Lung (tissue), 12 donors: ENCODE data around the gene DIP2C. TPM values are rescaled to one million over a fixed set of nuclear protein-coding genes. Genes with fewer than 3 reads are reported as not detected.

ENCODE experiments used
- ATAC-seq: fragments of 200-7000 bp; cut with Tn5 transposase; one replicate; pipeline ENCODE4 v1.9.1; 2020; ENCODE audit warnings: moderate number of reproducible peaks; ENCODE audit not compliant: insufficient read depth, low FRiP score
- DNase-seq, 3 donors: peaks; one replicate each; pipeline ENCODE4 v3.0.0-alpha.2; 2013 to 2017
- H3K27ac ChIP-seq, 2 donors: one replicate each; pipeline ENCODE4 v1.5.1; 2013; ENCODE audit warnings: mild to moderate bottlenecking in 2 of 2, moderate library complexity in 2 of 2, control low read depth in 1 of 2, inconsistent platforms in 1 of 2, low read depth in 1 of 2, low read length in 1 of 2
- H3K27me3 ChIP-seq, 3 donors: one replicate each; pipeline ENCODE4 v1.5.1; 2013; ENCODE audit warnings: low read length in 2 of 3; ENCODE audit not compliant: control insufficient read depth in 3 of 3, insufficient read depth in 3 of 3
- H3K36me3 ChIP-seq, 4 donors: one replicate each; pipeline ENCODE4 v1.5.1; 2013; ENCODE audit warnings: low read length in 4 of 4, mild to moderate bottlenecking in 1 of 4, moderate library complexity in 1 of 4; ENCODE audit not compliant: control insufficient read depth in 4 of 4, insufficient read depth in 4 of 4
- H3K4me1 ChIP-seq, 5 donors: one replicate each; pipeline ENCODE4 v1.5.1; 2013; ENCODE audit warnings: low read length in 5 of 5, mild to moderate bottlenecking in 2 of 5, moderate library complexity in 1 of 5; ENCODE audit not compliant: control insufficient read depth in 5 of 5, insufficient read depth in 5 of 5
- H3K4me3 ChIP-seq: one replicate; pipeline ENCODE4 v1.5.1; 2013; ENCODE audit warnings: mild to moderate bottlenecking, control low read depth, moderate library complexity
- H3K9ac ChIP-seq, 2 donors: one replicate each; pipeline ENCODE4 v1.5.1; 2013; ENCODE audit warnings: low read length in 2 of 2, control low read depth in 1 of 2; ENCODE audit not compliant: insufficient read depth in 1 of 2
- H3K9me3 ChIP-seq, 4 donors: one replicate each; pipeline ENCODE4 v1.5.1; 2013; ENCODE audit warnings: low read length in 3 of 4, mild to moderate bottlenecking in 1 of 4, moderate library complexity in 1 of 4; ENCODE audit not compliant: control insufficient read depth in 4 of 4, insufficient read depth in 3 of 4
- WGBS, 2 donors: extraction: QIAGEN DNeasy Blood & Tissue Kit; methylation state at CpG; one replicate each; pipeline ENCODE4 v1.1.7; 2013; 5-methylcytosine and 5-hydroxymethylcytosine counted together
- polyA plus RNA-seq, 2 donors: library from polyadenylated mRNA; stranded (reverse); fragments of 200-250 nt; gene quantifications; one replicate each; pipeline ENCODE4 v1.2.1, GENCODE V29; 2013
- total RNA-seq, 2 donors: library from RNA; depleted of rRNA in 1 of 2; stranded (reverse); fragments of >200 nt in 1 of 2; gene quantifications; one replicate each; pipeline ENCODE4 v1.2.1, GENCODE V29; 2014 to 2021
- TF ChIP-seq, protein P1 (sequence below): IDR thresholded peaks from 2 replicates; pipeline ENCODE4 v1.5.1; 2012; ENCODE audit warnings: mild to moderate bottlenecking; ENCODE audit errors: control extremely low read depth, extremely low read depth
- donor health status: control.
- donor health status: control.
- donor health status: Bipolar disorder and iron deficiency.
- donor health status: healthy.
- donor health status: DM: yes; HTN: yes; CAD: no.

Gene DIP2C
- total and polyA plus RNA-seq, 4 donors, result 3.6 to 20.0 (median 9.5) TPM

DNA sequence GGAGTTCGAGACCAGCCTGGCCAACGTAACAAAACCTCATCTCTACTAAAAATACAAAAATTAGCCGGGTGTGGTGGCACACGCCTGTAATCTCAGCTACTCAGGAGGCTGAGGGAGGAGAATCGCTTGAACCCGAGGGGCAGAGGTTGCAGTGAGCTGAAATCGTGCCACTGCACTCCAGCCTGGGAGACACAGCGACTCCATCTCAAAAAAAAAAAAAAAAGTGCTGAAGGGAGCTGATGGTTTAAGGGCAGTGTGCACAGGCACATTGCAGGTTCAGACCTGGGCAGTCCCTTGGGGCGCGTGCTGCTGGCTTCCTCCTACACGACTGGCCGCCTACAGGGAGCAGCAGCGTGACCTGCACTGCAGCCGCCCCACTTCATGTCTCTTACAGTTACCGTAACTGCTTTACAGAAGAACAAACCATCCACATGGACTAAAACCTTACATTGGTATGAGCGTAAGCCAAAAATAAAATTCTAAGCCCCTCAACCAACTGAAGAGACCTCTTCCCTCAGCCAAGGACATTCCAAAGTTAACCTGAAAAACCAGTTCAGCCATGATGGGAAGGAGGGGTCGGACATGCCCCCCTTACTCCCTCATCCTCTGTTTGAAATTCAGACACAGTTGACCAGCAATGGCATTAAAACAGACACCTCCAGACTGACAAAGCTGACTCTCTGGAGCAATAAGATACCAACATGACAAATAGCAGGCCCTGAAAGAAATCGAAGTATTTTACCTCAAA, 292.0 kb downstream of the DIP2C start:
- 78 to 88% methylated on average over 18 of the region's 18 CpGs for WGBS, 2 donors

GRCh38 chr10:396535-397220, 292.8 kb downstream of the DIP2C start:
- ATAC-seq (peak; percentile 8), DNase-seq (no peak)
- Histone ChIP-seq H3K9me3 (no peaks in the 10 kb centered on the region), H3K9ac (no peak overlapping the region), H3K27me3 (no peaks in the 10 kb centered on the region), H3K4me3 (no peak overlapping the region), H3K27ac (no peak overlapping the region), H3K4me1 (peaks cover 0 to 18% (median 3%) of the 10 kb centered on the region in 5 donors), H3K36me3 (peaks cover 0 to 6% (median 1%) of the 10 kb centered on the region in 4 donors)
- TF ChIP-seq, protein P1, sequence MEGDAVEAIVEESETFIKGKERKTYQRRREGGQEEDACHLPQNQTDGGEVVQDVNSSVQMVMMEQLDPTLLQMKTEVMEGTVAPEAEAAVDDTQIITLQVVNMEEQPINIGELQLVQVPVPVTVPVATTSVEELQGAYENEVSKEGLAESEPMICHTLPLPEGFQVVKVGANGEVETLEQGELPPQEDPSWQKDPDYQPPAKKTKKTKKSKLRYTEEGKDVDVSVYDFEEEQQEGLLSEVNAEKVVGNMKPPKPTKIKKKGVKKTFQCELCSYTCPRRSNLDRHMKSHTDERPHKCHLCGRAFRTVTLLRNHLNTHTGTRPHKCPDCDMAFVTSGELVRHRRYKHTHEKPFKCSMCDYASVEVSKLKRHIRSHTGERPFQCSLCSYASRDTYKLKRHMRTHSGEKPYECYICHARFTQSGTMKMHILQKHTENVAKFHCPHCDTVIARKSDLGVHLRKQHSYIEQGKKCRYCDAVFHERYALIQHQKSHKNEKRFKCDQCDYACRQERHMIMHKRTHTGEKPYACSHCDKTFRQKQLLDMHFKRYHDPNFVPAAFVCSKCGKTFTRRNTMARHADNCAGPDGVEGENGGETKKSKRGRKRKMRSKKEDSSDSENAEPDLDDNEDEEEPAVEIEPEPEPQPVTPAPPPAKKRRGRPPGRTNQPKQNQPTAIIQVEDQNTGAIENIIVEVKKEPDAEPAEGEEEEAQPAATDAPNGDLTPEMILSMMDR, result no peak
- 43 to 47% methylated on average over 8 of the region's 8 CpGs for WGBS, 2 donors

More for the DNA sequence above, 292.0 kb downstream of the DIP2C start:
- Histone ChIP-seq H3K36me3 (peaks cover 0 to 6% (median 1%) of the 10 kb centered on the region in 4 donors), H3K27ac (no peak overlapping the region), H3K27me3 (no peaks in the 10 kb centered on the region), H3K9ac (no peak overlapping the region), H3K9me3 (no peaks in the 10 kb centered on the region), H3K4me1 (peaks cover 0 to 18% (median 3%) of the 10 kb centered on the region in 5 donors), H3K4me3 (no peak overlapping the region)
- peak; percentile 69 for ATAC-seq
- TF ChIP-seq, protein P1, result no peak
- peak; percentile 27 to 33 (median 28) for DNase-seq

- TF ChIP-seq, protein P1, result no peak
- Histone ChIP-seq H3K27me3 (no peaks in the 10 kb centered on the region), H3K4me3 (no peak overlapping the region), H3K9ac (no peak overlapping the region), H3K36me3 (peaks cover 0 to 6% (median 1%) of the 10 kb centered on the region in 4 donors), H3K4me1 (peaks cover 0 to 18% (median 3%) of the 10 kb centered on the region in 5 donors), H3K27ac (no peak overlapping the region), H3K9me3 (no peaks in the 10 kb centered on the region)
- no peak for ATAC-seq
- DNase-seq, result no peak
- WGBS, 2 donors, result 83 to 85% methylated on average over 5 of the region's 5 CpGs
These were observed 293.4 kb downstream of the DIP2C start for GRCh38 chr10:396107-396506.
